Stimulated activated CD4-positive, alpha-beta T cell treated with anti-CD3 and anti-CD28 coated beads, TNF-alpha, amount 100 ng/mL, for 24 hours (primary cell): ENCODE data around the gene CCDC190.
"Not testable (repeated sequence)": the region's sequence is repeated elsewhere in the genome, so short reads cannot be mapped to it uniquely, and the experiment has no call there.

Source experiments
- DNase-seq, 3 experiments: peaks; one replicate each; pipeline ENCODE4 v3.0.0-alpha.2; 2020; ENCODE audit warnings: low read depth in 3 of 3

The CCDC190 gene

GRCh38 chr1:162877412-162877811, 16.4 kb upstream of the CCDC190 start:
- DNase-seq: no peak

GRCh38 chr1:162876751-162877150, 15.8 kb upstream of the CCDC190 start:
- no peak for DNase-seq

GRCh38 chr1:162873671-162874666, 13.0 kb upstream of the CCDC190 start:
- DNase-seq: no peak

- no peak for DNase-seq
Measured at GRCh38 chr1:162872981-162873380, 12.0 kb upstream of the CCDC190 start.

GRCh38 chr1:162871417-162871816, 10.4 kb upstream of the CCDC190 start:
- DNase-seq: not testable (repeated sequence)

GRCh38 chr1:162868972-162869371, 8.0 kb upstream of the CCDC190 start:
- no peak for DNase-seq

- DNase-seq: no peak
Measured at GRCh38 chr1:162861625-162862024, 650 bp upstream of the CCDC190 start.

GRCh38 chr1:162859191-162859590, 1.8 kb downstream of the CCDC190 start:
- no peak for DNase-seq

- DNase-seq: no peak
Measured at GRCh38 chr1:162857850-162858249, 3.1 kb downstream of the CCDC190 start.

- no peak for DNase-seq
Measured at GRCh38 chr1:162856260-162856659, 4.7 kb downstream of the CCDC190 start.

- no peak for DNase-seq
Measured at GRCh38 chr1:162855461-162856150, 5.4 kb downstream of the CCDC190 start.

GRCh38 chr1:162854245-162854882, 6.6 kb downstream of the CCDC190 start:
- peak in 2 of 3 experiments; percentile 4 to 44 for DNase-seq

- no peak for DNase-seq
Measured at GRCh38 chr1:162851341-162851740, 9.6 kb downstream of the CCDC190 start.

- DNase-seq: no peak
Measured at GRCh38 chr1:162849711-162850110, 11.3 kb downstream of the CCDC190 start.

GRCh38 chr1:162847839-162848453, 13.0 kb downstream of the CCDC190 start:
- DNase-seq: peak; percentile 62 to 77 (median 70)

- DNase-seq: no peak
Measured at GRCh38 chr1:162846256-162847212, 14.4 kb downstream of the CCDC190 start.

GRCh38 chr1:162844153-162844552, 16.8 kb downstream of the CCDC190 start:
- DNase-seq: no peak

- no peak for DNase-seq
Measured at GRCh38 chr1:162840250-162840839, 20.6 kb downstream of the CCDC190 start.

GRCh38 chr1:162838863-162839262, 22.1 kb downstream of the CCDC190 start:
- DNase-seq: no peak
